Ectodermal cell (in vitro differentiated cells): ENCODE results near the gene PLEKHG5.
A peak's percentile ranks its signal among the peaks of the same experiment; 100 is the strongest.
"Not testable (repeated sequence)": the region's sequence is repeated elsewhere in the genome, so short reads cannot be mapped to it uniquely, and the experiment has no call there.

Experiments
- H3K27ac ChIP-seq: 2 replicates; pipeline ENCODE4 v1.7.0; 2013; ENCODE audit warnings: mild to moderate bottlenecking, low read depth, low read length; ENCODE audit not compliant: insufficient read depth, poor library complexity, severe bottlenecking
- H3K27me3 ChIP-seq: 2 replicates; pipeline ENCODE4 v1.7.0; 2013; ENCODE audit warnings: mild to moderate bottlenecking, low read length; ENCODE audit not compliant: insufficient read depth, control insufficient read depth, poor library complexity, severe bottlenecking
- H3K36me3 ChIP-seq: one replicate; pipeline ENCODE4 v1.7.0; 2013; ENCODE audit warnings: low read length; ENCODE audit not compliant: control insufficient read depth, insufficient read depth
- H3K4me1 ChIP-seq: one replicate; pipeline ENCODE4 v1.7.0; 2013; ENCODE audit warnings: low read length; ENCODE audit not compliant: control insufficient read depth, insufficient read depth
- H3K4me3 ChIP-seq: 2 replicates; pipeline ENCODE4 v1.7.0; 2013; ENCODE audit warnings: low read depth, low read length, control low read depth; ENCODE audit not compliant: insufficient read depth
- H3K9me3 ChIP-seq: 2 replicates; pipeline ENCODE4 v1.7.0; 2013; ENCODE audit warnings: mild to moderate bottlenecking, low read length, moderate library complexity; ENCODE audit not compliant: control insufficient read depth
- WGBS, 2 experiments: methylation state at CpG; one replicate each; pipeline ENCODE4 v1.1.7; 2013; ENCODE audit warnings: missing lambda C conversion rate in 2 of 2; 5-methylcytosine and 5-hydroxymethylcytosine counted together

Gene PLEKHG5

GRCh38 chr1:6454856-6455751 lies 36.4 kb downstream of the PLEKHG5 start:
- Histone ChIP-seq H3K36me3 (no peaks in the 10 kb centered on the region), H3K9me3 (no peaks in the 10 kb centered on the region), H3K27ac (no peak overlapping the region), H3K27me3 (peaks cover 67% of the 10 kb centered on the region), H3K4me3 (no peak overlapping the region), H3K4me1 (peaks cover 13% of the 10 kb centered on the region)
- 14 to 15% methylated on average over 115 of the region's 115 CpGs for WGBS, 2 experiments

GRCh38 chr1:6453895-6454855 lies 37.3 kb downstream of the PLEKHG5 start:
- 23 to 25% methylated on average over 85 of the region's 85 CpGs for WGBS, 2 experiments
- peaks cover 74% of the 10 kb centered on the region for H3K27me3 ChIP-seq
- H3K4me3 ChIP-seq, result not testable (repeated sequence)

DNA sequence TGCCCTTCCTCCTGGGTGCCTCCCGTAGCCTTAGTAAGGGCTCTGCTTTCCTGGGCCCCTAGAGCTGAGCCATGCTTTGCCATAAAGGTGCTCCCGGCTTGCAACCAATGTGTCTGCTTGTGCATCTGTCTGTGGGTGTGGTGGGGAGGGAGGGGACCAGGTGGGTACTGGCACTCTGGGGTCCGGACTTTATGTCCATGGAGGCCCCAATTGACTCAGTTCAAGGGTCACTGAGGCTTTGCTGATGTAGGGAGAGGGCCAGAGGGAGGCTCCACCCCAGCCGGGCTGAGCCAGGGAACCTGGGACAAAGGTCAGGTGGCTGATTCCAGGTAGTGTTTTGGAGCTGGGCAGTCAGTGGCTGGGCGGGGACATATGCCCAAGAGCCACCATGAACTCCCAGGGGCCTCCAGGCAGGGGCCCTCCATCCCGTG lies 40.5 kb downstream of the PLEKHG5 start:
- H3K27me3 ChIP-seq, result peaks cover 90% of the 10 kb centered on the region
- no peaks in the 10 kb centered on the region for H3K9me3 ChIP-seq
- H3K4me1 ChIP-seq, result peaks cover 35% of the 10 kb centered on the region
- H3K36me3 ChIP-seq, result no peaks in the 10 kb centered on the region
- WGBS, 2 experiments, result 91 to 92% methylated on average over 6 of the region's 6 CpGs
- H3K4me3 ChIP-seq, result no peak overlapping the region
- H3K27ac ChIP-seq, result no peak overlapping the region

More at GRCh38 chr1:6453895-6454855, 37.3 kb downstream of the PLEKHG5 start:
- H3K4me1 ChIP-seq, result peaks cover 23% of the 10 kb centered on the region
- not testable (repeated sequence) for H3K9me3 ChIP-seq, H3K27ac ChIP-seq, H3K36me3 ChIP-seq

GRCh38 chr1:6450486-6450885 lies 41.0 kb downstream of the PLEKHG5 start:
- not testable (repeated sequence) for H3K27ac ChIP-seq, H3K9me3 ChIP-seq, H3K36me3 ChIP-seq, H3K4me3 ChIP-seq
- Histone ChIP-seq H3K27me3 (peaks cover 86% of the 10 kb centered on the region), H3K4me1 (peaks cover 37% of the 10 kb centered on the region)
- WGBS, 2 experiments, result 66 to 70% methylated on average over 10 of the region's 10 CpGs

DNA sequence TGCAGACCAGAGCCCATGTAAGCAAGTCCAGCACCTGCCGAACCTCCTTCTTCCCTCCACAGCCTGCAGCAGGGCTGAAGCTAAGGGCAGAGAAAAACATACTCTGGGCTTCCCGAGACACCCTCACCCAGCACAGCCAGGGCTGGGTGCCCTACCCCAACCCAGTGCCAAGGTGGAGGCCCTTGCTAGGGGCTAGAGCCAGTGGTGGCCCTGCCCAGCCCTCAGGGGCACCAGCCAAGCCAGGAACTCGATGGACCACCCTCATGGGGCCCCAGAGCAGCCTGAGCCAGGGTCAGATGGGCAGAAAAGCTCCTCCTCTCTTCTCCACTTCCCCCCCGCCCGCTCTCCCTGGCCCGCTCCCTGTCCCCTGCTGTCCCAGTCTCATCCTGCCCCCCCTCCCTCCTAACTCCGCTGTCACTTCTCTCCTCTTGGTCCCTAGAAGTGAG lies 41.4 kb downstream of the PLEKHG5 start:
- H3K9me3 ChIP-seq, result no peaks in the 10 kb centered on the region
- H3K27ac ChIP-seq, result no peak overlapping the region
- peaks cover 37% of the 10 kb centered on the region for H3K4me1 ChIP-seq
- H3K36me3 ChIP-seq, result no peaks in the 10 kb centered on the region
- H3K27me3 ChIP-seq, result peaks cover 81% of the 10 kb centered on the region
- H3K4me3 ChIP-seq, result no peak overlapping the region
- WGBS, 2 experiments, result 64 to 74% methylated on average over 6 of the region's 7 CpGs

- Histone ChIP-seq H3K4me1 (peaks cover 35% of the 10 kb centered on the region), H3K4me3 (peak overlapping the region; percentile 16), H3K36me3 (no peaks in the 10 kb centered on the region), H3K27me3 (peaks cover 71% of the 10 kb centered on the region), H3K27ac (no peak overlapping the region), H3K9me3 (no peaks in the 10 kb centered on the region)
- WGBS, 2 experiments, result 4 to 5% methylated on average over 62 to 64 of the region's 66 CpGs
Measured at GRCh38 chr1:6448749-6449631, 42.5 kb downstream of the PLEKHG5 start.

DNA sequence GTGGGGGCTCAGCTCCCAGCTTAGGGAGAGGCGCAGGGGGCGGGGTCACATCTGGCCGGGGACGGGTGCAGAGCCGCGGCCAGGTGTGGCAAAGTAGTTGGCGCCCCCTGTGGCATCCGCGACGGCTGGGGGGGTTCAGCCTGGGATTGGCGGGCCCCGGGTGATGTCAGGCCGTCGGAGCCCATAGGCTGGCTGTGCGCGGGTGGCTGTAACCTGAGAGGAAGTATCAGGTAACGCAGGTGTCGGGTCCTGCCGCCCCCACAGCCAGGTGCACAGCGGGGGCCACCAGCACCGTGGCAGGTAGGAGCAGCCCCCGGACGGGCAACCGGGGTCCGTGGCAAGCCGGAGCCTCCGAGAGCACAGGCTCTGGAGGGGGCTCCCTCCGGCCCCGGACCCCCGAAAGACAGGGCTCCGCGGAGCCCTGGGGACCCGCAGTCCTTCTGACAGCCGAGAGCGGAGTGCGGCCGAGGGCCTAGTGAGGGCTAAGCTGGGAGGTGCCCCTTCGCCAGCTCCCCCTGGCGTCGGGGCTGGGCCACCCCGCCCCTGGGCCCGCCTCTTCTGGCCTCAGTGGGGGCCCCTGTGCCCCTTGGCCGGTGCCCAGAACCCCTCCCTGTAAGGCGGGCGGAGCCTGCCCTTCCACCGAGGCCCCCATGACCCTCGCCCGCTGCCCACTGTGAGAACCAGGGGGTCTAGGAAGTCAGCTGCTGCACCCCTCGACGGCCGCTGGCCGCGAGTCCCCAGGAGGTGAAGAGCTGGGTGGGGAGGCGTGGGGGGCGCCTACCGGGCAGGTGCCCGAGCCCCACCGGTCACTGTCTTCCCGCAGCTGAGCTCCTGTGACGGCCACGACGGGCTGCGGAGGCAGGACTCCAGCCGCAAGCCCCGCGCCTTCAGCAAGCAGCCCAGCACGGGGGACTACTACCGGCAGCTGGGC lies 43.4 kb downstream of the PLEKHG5 start:
- Histone ChIP-seq H3K4me3 (peak overlapping the region; percentile 37), H3K27ac (no peak overlapping the region)
- WGBS, 2 experiments, result 3% methylated on average over 68 of the region's 68 CpGs

GRCh38 chr1:6447016-6447817 lies 44.2 kb downstream of the PLEKHG5 start:
- H3K27ac ChIP-seq, result no peak overlapping the region
- peak overlapping the region; percentile 37 for H3K4me3 ChIP-seq

More for the DNA sequence above, 43.4 kb downstream of the PLEKHG5 start:
- H3K36me3 ChIP-seq, result no peaks in the 10 kb centered on the region
- peaks cover 62% of the 10 kb centered on the region for H3K27me3 ChIP-seq
- H3K9me3 ChIP-seq, result no peaks in the 10 kb centered on the region
- H3K4me1 ChIP-seq, result peaks cover 31% of the 10 kb centered on the region

More at GRCh38 chr1:6447016-6447817, 44.2 kb downstream of the PLEKHG5 start:
- no peaks in the 10 kb centered on the region for H3K9me3 ChIP-seq
- 1% methylated on average over 67 of the region's 67 CpGs for WGBS, 2 experiments
- H3K27me3 ChIP-seq, result peaks cover 53% of the 10 kb centered on the region
- peaks cover 31% of the 10 kb centered on the region for H3K4me1 ChIP-seq
- H3K36me3 ChIP-seq, result no peaks in the 10 kb centered on the region
